Measurements from ENCODE around the gene SLC16A7.

DNA sequence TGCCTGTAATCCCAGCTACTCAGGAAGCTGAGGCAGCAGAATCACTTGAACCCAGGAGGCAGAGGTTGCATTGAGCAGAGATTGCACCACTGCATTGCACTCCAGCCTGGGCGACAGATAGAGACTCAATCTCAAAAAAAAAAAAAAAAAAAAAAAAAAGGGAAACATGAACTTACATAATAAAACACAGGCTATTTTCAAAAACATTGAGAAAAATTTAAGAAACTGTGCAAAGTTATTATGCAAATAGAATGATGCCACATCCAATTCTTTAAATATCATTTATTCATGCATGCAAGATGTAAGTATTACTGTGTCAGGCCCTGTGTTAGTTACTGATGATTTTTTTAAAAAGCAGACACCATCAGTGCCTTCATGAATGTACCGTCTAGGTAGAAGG lies 20.0 kb upstream of the SLC16A7 start:
- TF ChIP-seq POLR2A (IDR thresholded peaks at IDR 0.05; ENCODE audit: low read depth, low read length) = no peak
- TF ChIP-seq POLR2AphosphoS5 (IDR thresholded peaks at IDR 0.05; ENCODE audit: low read depth, low read length) = no peak
- TF ChIP-seq SPI1 (IDR thresholded peaks at IDR 0.05; ENCODE audit: low read depth, low read length) = no peak
